Measurements from ENCODE around the gene CSRP1. TPM values are rescaled to one million over a fixed set of nuclear protein-coding genes. Genes with fewer than 3 reads are reported as not detected.
A peak's percentile ranks its signal among the peaks of the same experiment; 100 is the strongest.

Gene CSRP1
- total and polyA plus RNA-seq, 9 of the 15 experiments (the other 6 are each of a cell fraction or from before 2014, with no cell fraction given): 6.8 to 39.4 (median 23.7) TPM

DNA sequence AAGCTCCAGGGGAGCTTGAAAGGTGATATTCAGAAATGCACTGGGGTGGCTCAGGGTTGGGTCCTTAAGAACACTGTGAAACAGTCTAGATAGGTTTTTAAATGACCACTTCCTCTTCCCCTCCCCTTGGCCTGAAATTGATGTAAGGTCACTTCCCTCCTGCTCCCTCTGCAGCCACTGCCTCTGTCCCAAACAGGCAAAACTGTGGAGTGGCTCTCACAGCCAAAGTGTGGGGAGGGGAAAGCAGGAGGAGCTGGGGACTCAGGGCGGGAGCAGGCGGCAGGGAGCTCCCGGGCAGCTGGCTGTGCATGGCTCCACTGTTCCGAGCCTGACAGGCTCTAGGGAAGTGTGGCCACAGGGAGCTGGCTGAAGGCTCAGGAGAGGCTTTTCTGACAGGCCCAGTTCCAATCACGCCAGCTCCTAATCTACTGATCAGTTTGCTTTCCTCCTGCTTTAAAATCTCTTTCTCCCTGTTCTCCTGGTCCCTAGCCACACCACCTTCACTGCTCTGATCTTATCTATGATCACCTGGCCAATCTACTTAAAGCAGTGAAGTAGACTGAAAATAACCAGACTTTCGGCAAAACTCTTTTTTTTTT, 5.1 kb upstream of the CSRP1 start:
- Histone ChIP-seq H3K9ac (ENCODE audit: insufficient read depth in 1 of 2, low read depth in 2 of 2, low read length in 2 of 2) (peak overlapping the region in 1 of 2 experiments; percentile 77; a peak in 2 of 4 replicates), H3K4me2 (ENCODE audit: insufficient read depth, low read length) (no peak overlapping the region), H3K27ac (ENCODE audit: extremely low read depth, low read depth, low read length) (no peak overlapping the region), H3K79me2 (ENCODE audit: control insufficient read depth, insufficient read depth, low read length) (no peaks in the 10 kb centered on the region), H3K36me3 (ENCODE audit: control insufficient read depth, insufficient read depth, low read length) (no peaks in the 10 kb centered on the region), H3K4me1 (replicated peaks in 1 of 2; ENCODE audit: control insufficient read depth in 2 of 2, insufficient read depth in 2 of 2, low read length in 2 of 2) (peaks cover 22 to 46% of the 10 kb centered on the region in 2 experiments), H3K4me3 (no peak overlapping the region), H3K9me1 (ENCODE audit: control insufficient read depth, insufficient read depth, low read length) (no peaks in the 10 kb centered on the region), H3K9me3 (replicated peaks; ENCODE audit: control insufficient read depth, insufficient read depth, low read depth, low read length) (no peaks in the 10 kb centered on the region), H2AFZ (ENCODE audit: low read depth, low read length) (peak overlapping the region; percentile 75), H3K27me3 (ENCODE audit: control insufficient read depth in 2 of 2, insufficient read depth in 2 of 2, low read length in 2 of 2) (no peaks in the 10 kb centered on the region), H4K20me1 (replicated peaks; ENCODE audit: control insufficient read depth, insufficient read depth, low read length) (no peaks in the 10 kb centered on the region)
- in situ Hi-C loops (cut with MboI): loop anchor here (5.0 kb wide), 1 partner anchor 65 kb away; no protein-coding TSS in a partner anchor
- no TSS peak for BruUV-seq (replicated peaks)
- ATAC-seq: peak; percentile 16
- CTCF ChIA-PET (ENCODE audit: low intra/inter-chr PET ratio): interaction anchor here (0.6 to 6.7 kb wide), 8 partner anchors 29 to 257 kb away, joined by 3 to 166 read pairs (median 6); no protein-coding TSS in a partner anchor
- intact Hi-C loops (cut with micrococcal nuclease): no loop called here
- DNase-seq (ENCODE audit: extremely low read depth in 1 of 4, low spot score in 3 of 4): peak in 1 of 4 experiments; percentile 37
- 30% methylated on average over 5 of the region's 6 CpGs for WGBS (ENCODE audit: insufficient coverage, low coverage, missing lambda C conversion rate)
- FAIRE-seq: no peak
- POLR2A ChIA-PET: interaction anchor here (0.8 to 2.2 kb wide), 6 partner anchors 11 to 232 kb away, joined by 3 to 14 read pairs (median 3); no protein-coding TSS in a partner anchor
- TF ChIP-seq SPI1 (IDR thresholded peaks at IDR 0.05; ENCODE audit: borderline replicate concordance, low read depth, low read length) (peak; percentile 95), PRPF4 (IDR thresholded peaks at IDR 0.05; ENCODE audit: insufficient read depth, low read depth, low read length, poor library complexity, severe bottlenecking) (no peak), MAZ (CRISPR knock-in tag; conservative IDR thresholded peaks at IDR 0.05 in 1 of 2, IDR thresholded peaks at IDR 0.05 in 1 of 2) (0 out of 4 replicates have a peak, but pooled peaks of 1 of the 2 experiments have one; percentile 9), ELF2 (CRISPR knock-in tag; IDR thresholded peaks at IDR 0.05) (no peak), ZBTB5 (IDR thresholded peaks at IDR 0.05) (no peak), MIER1 (IDR thresholded peaks at IDR 0.05; ENCODE audit: low read depth) (no peak), SMARCA5 (IDR thresholded peaks at IDR 0.05) (no peak), ZBTB49 (CRISPR knock-in tag; IDR thresholded peaks at IDR 0.05; ENCODE audit: borderline replicate concordance) (no peak), CTBP1 (IDR thresholded peaks at IDR 0.05; ENCODE audit: borderline replicate concordance) (peak; percentile 59; the same call in 1 of the 2 replicates), FOXM1 (IDR thresholded peaks at IDR 0.05; ENCODE audit: low read depth) (no peak), FOXM1 (CRISPR knock-in tag; IDR thresholded peaks at IDR 0.05; ENCODE audit: low read depth) (no peak), HDAC1 (IDR thresholded peaks at IDR 0.05) (no peak), ZNF707 (CRISPR knock-in tag; conservative IDR thresholded peaks at IDR 0.05) (no peak), DACH1 (IDR thresholded peaks at IDR 0.05; ENCODE audit: partially characterized antibody) (no peak), TRIM28 (IDR thresholded peaks at IDR 0.05) (no peak), MYBL2 (IDR thresholded peaks at IDR 0.05; ENCODE audit: low read depth) (no peak), MYBL2 (CRISPR knock-in tag; IDR thresholded peaks at IDR 0.05; ENCODE audit: borderline replicate concordance) (no peak)
- TF ChIP-seq, protein P1, sequence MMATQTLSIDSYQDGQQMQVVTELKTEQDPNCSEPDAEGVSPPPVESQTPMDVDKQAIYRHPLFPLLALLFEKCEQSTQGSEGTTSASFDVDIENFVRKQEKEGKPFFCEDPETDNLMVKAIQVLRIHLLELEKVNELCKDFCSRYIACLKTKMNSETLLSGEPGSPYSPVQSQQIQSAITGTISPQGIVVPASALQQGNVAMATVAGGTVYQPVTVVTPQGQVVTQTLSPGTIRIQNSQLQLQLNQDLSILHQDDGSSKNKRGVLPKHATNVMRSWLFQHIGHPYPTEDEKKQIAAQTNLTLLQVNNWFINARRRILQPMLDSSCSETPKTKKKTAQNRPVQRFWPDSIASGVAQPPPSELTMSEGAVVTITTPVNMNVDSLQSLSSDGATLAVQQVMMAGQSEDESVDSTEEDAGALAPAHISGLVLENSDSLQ (IDR thresholded peaks at IDR 0.05): peak; percentile 9; the same call in 1 of the 2 replicates
